GM20431 (cell line): ENCODE data around the gene HFM1.

Experiments
- in situ Hi-C: fragments of 300-500 bp; cut with MseI, MboI; formaldehyde crosslinking; loops from one replicate; pipeline ENCODE4 v1.15.0; 2020; ENCODE audit warnings: low sequenced_read_pairs; ENCODE audit not compliant: unreplicated experiment

HFM1 gene

DNA sequence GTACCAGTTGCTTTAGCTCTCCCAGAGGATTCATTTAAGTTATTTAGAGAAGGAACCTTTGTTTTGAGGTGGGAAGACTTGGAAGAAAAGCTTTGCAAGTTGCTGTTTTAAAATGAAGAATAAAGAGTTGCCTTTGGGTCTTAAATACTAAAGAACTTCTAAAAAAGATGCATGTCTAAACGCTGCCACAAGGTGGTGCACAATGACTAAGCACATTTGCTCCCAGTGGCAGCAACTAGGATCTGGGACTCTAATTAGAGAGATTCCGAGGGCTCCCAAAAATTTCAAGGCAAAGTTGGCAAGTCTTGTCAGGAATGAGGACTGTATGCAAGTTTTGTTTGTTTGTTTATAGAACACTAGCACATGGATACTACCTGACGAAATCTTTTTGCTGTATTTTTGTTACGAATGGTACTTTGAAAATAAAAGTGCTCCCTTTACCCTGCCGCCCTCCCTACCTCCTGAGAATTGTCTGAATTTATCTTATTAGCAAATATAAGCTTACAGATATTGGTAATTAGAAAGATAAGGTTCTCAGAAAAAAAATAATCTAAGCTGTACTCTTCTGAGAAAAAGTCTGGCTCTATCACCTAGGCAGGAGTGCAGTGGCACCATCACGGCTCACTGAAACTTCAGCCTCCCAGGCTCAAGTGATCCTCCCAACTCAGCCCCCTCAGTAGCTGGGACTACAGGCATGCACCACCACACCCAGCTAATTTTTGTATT, 121.8 kb downstream of the HFM1 start:
- in situ Hi-C loops, result no loop called here

- in situ Hi-C loops, result no loop called here
Measured at GRCh38 chr1:91281782-91282181, 122.9 kb downstream of the HFM1 start.

DNA sequence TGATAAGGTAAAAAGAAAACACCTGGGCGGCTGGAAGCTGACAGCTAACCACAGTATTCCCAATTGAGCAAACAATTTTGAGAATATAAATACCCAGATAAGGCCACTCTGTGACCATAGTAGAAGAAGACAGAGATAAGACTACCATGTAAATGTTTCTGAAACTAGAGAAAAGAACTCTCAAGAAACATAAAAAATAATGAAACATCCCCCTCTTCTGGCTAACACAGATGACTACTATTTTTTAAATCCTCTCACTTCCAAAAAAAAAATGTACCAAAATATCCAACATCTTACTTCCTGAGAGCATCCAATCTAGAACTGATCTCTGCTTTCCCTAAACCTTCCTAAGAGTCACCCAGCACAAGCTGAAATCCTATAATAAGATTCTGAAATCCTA, 125.9 kb downstream of the HFM1 start:
- in situ Hi-C loops, result no loop called here

DNA sequence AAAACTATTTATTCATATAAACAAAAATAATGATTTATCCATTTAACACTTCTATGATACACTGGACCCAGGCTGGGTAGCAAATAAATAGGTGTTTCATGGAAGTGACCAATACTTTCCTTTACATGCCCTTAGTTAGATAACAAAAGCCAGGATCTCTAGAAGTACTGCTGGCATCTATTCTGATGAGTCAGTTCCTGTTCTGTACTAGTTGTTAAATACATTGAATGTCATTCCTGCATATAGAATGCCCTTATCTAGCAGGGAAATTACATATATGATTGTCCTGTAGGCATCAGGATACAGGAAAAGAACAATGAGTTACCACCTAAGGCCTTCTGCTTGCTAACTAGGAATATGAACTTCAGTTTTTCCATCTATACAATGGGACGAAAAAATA, 130.8 kb downstream of the HFM1 start:
- in situ Hi-C loops, result loop anchor here (25.0 kb wide), 1 partner anchor 663 kb away; the partner anchor contains the start of gene BRDT

GRCh38 chr1:91261655-91262054, 143.0 kb downstream of the HFM1 start:
- in situ Hi-C loops, result loop anchor here (25.0 kb wide), 1 partner anchor 676 kb away; the partner anchor contains the start of gene BRDT

DNA sequence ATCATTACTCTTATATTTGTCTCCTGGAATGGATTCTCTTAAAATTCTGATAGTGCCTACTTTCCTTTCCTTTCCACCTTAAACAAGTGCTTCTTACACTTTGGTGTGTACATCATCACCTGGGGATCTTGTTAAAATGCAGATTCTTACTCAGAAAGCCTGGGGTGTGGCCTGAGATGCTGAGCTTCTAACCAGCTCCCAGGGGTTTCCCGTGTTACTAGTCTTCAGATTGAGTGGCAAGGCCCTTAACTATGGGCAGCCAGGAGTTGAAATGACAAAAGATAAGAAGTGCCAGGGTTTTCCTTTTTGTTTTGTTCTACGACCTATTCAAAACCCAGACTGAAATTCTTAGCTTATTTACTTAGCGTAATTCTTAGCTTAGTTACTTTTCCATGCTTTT, 159.2 kb downstream of the HFM1 start:
- in situ Hi-C loops, result no loop called here

DNA sequence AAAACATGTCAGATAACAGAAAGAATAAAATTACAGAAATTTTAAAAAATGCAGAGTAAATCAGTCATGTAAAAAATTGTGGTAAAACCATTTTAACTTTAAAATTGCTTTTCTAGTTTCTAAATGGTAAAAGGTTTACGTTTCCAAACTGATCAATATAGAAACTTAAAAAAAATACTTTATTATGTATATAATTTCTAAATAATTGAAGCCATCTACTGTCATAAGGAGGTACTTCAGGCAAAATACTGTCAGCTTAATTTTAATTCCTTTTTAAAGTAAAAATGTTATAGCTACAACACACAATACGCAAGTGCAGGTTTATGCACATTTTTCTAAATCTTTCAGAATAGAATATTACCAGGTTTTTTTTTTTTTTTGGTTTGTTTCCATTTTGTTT, 159.9 kb downstream of the HFM1 start:
- in situ Hi-C loops, result no loop called here

DNA sequence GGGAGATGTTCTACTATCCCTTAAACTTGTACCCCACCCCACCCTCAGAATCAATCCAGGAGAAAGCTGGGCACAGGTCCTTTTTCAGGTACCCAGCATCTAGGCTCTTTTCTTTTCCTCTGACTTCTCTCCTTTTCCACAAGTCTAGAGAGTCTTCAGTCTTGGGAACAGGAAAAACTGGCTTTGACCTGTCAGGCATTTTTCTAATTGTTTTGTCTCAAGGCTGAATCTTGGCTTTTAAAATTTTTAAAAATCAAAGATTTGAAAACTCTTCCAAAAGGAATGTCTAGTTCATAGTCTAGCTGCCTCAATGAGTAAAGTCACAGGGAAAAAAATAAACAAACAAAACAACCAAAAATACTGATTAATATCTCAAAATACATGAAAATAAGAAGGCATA, 161.5 kb downstream of the HFM1 start:
- in situ Hi-C loops, result no loop called here

DNA sequence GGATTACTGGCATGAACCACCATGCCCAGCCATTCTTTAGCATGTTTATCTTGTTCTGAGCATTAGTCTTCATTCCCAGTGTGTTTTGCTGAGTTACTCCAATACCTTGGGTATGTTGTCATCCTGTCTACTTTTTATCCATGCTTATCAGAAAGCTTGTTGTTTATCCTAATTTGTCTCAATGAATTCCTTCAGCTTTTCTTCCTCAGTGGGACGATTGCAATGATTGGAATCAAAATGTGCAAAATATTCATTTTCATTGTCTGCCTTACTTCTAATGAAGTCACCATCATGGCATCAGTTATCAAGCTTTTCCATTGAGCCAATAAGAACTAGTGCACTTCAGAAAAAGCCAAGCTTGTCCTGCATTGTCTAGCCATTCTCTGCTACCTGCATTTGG, 170.5 kb downstream of the HFM1 start:
- in situ Hi-C loops, result no loop called here

DNA sequence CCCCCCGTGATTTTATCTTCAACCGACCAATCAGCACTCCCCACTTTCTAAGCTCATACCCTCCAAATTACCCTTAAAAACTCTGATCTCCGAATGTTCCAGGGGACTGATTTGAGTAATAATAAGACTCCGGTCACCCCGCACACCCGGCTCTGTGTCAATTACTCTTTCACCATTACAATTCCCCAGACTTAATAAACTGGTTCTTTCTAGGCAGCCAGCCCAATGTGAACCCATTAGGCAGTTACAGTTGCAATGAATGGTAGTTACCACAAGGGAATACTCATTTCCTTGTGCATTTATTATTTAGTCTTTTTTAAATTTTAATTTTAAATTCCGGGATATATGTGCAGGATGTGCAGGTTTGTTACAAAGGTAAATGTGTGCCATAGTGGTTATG, 177.9 kb downstream of the HFM1 start:
- in situ Hi-C loops, result no loop called here

DNA sequence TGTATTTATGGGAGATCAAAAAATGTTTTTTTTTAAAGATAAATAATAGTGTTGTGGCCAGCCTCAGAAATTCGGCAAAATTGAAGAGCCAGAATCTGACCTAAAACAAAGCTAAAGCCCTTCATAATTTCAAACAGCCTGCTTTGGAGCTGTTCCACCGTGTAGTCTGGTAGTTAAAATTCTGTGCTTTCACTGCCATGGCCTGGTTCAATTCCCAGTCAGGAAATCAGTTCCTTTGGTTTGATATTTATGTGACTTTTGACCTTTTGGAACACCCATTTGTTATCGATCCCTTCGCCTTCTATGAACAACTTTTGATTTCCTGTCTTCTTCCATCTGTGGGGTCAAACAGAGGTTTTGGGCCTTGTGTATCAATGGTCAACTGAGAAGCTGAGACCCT, 179.8 kb downstream of the HFM1 start:
- in situ Hi-C loops, result no loop called here

DNA sequence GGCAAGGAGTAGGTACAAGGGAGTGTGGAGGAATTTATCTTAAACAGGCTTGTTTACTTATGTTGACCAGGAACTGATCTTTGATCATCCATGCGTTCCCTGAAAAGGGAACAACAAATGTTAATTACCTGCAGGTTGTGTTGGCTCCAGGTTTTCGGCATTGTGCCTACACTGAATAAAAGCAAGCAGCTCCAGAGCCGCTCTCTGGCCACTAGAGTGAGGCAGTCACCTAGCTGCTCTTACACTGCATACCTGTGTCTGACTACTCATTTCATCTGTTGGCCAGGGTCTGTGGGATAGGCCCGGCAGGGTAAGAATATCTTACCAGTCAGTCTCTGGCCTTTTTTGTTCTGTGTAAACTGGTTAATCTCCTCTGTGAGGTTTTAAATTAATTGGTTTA, 183.6 kb downstream of the HFM1 start:
- in situ Hi-C loops, result no loop called here

- in situ Hi-C loops, result no loop called here
Measured at GRCh38 chr1:91217911-91218310, 186.7 kb downstream of the HFM1 start.
